ENCODE measurements around the gene NIP7.

The NIP7 gene

GRCh38 chr16:69302301-69302700 lies 37.3 kb upstream of the NIP7 start:
- no peak for DNase-seq (ENCODE audit: low read depth in 2 of 2)
- TF ChIP-seq CTCF (IDR thresholded peaks at IDR 0.05; ENCODE audit: low read depth, low read length), result no peak
- H3K4me3 ChIP-seq (replicated peaks in 1 of 2; ENCODE audit: low read depth in 2 of 2, low read length in 2 of 2), result no peak overlapping the region

GRCh38 chr16:69306031-69306430 lies 33.5 kb upstream of the NIP7 start:
- no peak for DNase-seq (ENCODE audit: low read depth in 2 of 2)
- no peak for TF ChIP-seq CTCF (IDR thresholded peaks at IDR 0.05; ENCODE audit: low read depth, low read length)
- H3K4me3 ChIP-seq (replicated peaks in 1 of 2; ENCODE audit: low read depth in 2 of 2, low read length in 2 of 2), result no peak overlapping the region

GRCh38 chr16:69307091-69307490 lies 32.5 kb upstream of the NIP7 start:
- H3K4me3 ChIP-seq (replicated peaks in 1 of 2; ENCODE audit: low read depth in 2 of 2, low read length in 2 of 2), result no peak overlapping the region
- no peak for TF ChIP-seq CTCF (IDR thresholded peaks at IDR 0.05; ENCODE audit: low read depth, low read length)
- DNase-seq (ENCODE audit: low read depth in 2 of 2), result no peak

GRCh38 chr16:69307856-69308255 lies 31.7 kb upstream of the NIP7 start:
- H3K4me3 ChIP-seq (replicated peaks in 1 of 2; ENCODE audit: low read depth in 2 of 2, low read length in 2 of 2), result no peak overlapping the region
- DNase-seq (ENCODE audit: low read depth in 2 of 2), result no peak
- no peak for TF ChIP-seq CTCF (IDR thresholded peaks at IDR 0.05; ENCODE audit: low read depth, low read length)

- H3K4me3 ChIP-seq (replicated peaks in 1 of 2; ENCODE audit: low read depth in 2 of 2, low read length in 2 of 2), result no peak overlapping the region
- TF ChIP-seq CTCF (IDR thresholded peaks at IDR 0.05; ENCODE audit: low read depth, low read length), result no peak
- no peak for DNase-seq (ENCODE audit: low read depth in 2 of 2)
Measured at GRCh38 chr16:69309316-69309715, 30.3 kb upstream of the NIP7 start.

- DNase-seq (ENCODE audit: low read depth in 2 of 2), result peak; percentile 96 to 98
Measured at GRCh38 chr16:69310653-69311532, 28.7 kb upstream of the NIP7 start, which contains the start of gene VPS4A. Gene VPS4A (plus strand): TSS chr16:69311350. CDS start chr16:69311512, 162 bp downstream.

More at GRCh38 chr16:69310653-69311532, 28.7 kb upstream of the NIP7 start, which contains the start of gene VPS4A:
- H3K4me3 ChIP-seq (replicated peaks in 1 of 2; ENCODE audit: low read depth in 2 of 2, low read length in 2 of 2), result peak within 1 kb of the TSS; percentile 81 to 86
- TF ChIP-seq CTCF (IDR thresholded peaks at IDR 0.05; ENCODE audit: low read depth, low read length), result peak; percentile 77
